GM13977 (cell line): ENCODE data around the gene TSKU.

Experiments
- DNase-seq: peaks from one replicate; pipeline ENCODE4 v3.0.0; 2012; ENCODE audit warnings: low spot score
- CTCF ChIP-seq: IDR thresholded peaks from 2 replicates; pipeline ENCODE4 v1.5.1; 2012; ENCODE audit warnings: mild to moderate bottlenecking, control low read depth; ENCODE audit not compliant: insufficient read depth; ENCODE audit errors: extremely low read depth, missing control alignments
- in situ Hi-C: fragments of 300-500 bp; cut with MboI; formaldehyde crosslinking; loops from one replicate; pipeline ENCODE4 v1.12.0; 2022; ENCODE audit warnings: low sequenced_read_pairs, low pct_unique_long_range_greater_than_20kb, mixed read lengths, inconsistent platforms; ENCODE audit not compliant: unreplicated experiment

TSKU gene

GRCh38 chr11:76764941-76765665 lies 18.1 kb upstream of the TSKU start:
- no peak for DNase-seq
- TF ChIP-seq CTCF = no peak
- in situ Hi-C loops = no loop called here

GRCh38 chr11:76765863-76766350 lies 17.2 kb upstream of the TSKU start:
- no peak for TF ChIP-seq CTCF
- in situ Hi-C loops = no loop called here

GRCh38 chr11:76766521-76766920 lies 16.6 kb upstream of the TSKU start:
- no peak for TF ChIP-seq CTCF
- in situ Hi-C loops = no loop called here

More at GRCh38 chr11:76765863-76766350, 17.2 kb upstream of the TSKU start:
- DNase-seq = no peak

GRCh38 chr11:76767659-76768058 lies 15.5 kb upstream of the TSKU start:
- TF ChIP-seq CTCF = no peak
- in situ Hi-C loops = no loop called here
- DNase-seq = no peak

More at GRCh38 chr11:76766521-76766920, 16.6 kb upstream of the TSKU start:
- DNase-seq = no peak

GRCh38 chr11:76768088-76768908 lies 14.9 kb upstream of the TSKU start:
- in situ Hi-C loops = no loop called here
- TF ChIP-seq CTCF = no peak
- DNase-seq = no peak

GRCh38 chr11:76768909-76769560 lies 14.1 kb upstream of the TSKU start:
- DNase-seq = no peak
- in situ Hi-C loops = no loop called here
- TF ChIP-seq CTCF = no peak
